Epithelial cell of esophagus (primary cell): ENCODE measurements around the gene CARD8.
"Not testable (repeated sequence)": the region's sequence is repeated elsewhere in the genome, so short reads cannot be mapped to it uniquely, and the experiment has no call there.

Experiments
- DNase-seq: peaks from one replicate; pipeline ENCODE4 v3.0.0; 2010; ENCODE audit warnings: low read depth
- H3K4me3 ChIP-seq: 2 replicates; pipeline ENCODE4 v1.5.1; 2011; ENCODE audit warnings: mild to moderate bottlenecking, low read length, control low read depth
- CTCF ChIP-seq: IDR thresholded peaks from 2 replicates; pipeline ENCODE4 v1.5.1; 2011; ENCODE audit warnings: low read depth, mild to moderate bottlenecking, low read length, control low read depth, inconsistent platforms; ENCODE audit not compliant: insufficient read depth; ENCODE audit errors: missing control alignments

CARD8 gene

DNA sequence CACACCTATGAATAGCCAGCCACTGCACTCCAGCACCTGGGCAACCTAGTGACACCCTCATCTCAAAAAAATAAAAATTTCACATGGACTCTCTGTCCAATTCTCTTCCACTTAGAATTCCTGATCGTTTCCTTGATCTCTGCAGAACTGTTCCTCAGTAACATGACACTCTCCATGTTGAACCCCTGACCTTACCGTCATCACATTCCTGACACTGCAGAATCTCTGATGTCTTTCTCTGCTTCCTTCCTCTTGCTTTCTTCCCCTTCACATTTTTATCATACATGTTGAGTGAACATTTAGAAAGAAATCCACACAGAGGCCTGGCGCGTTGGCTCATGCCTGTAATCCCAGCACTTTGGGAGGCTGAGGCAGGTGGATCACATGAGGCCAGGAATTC is 29.2 kb upstream of the CARD8 start:
- TF ChIP-seq CTCF: no peak

DNA sequence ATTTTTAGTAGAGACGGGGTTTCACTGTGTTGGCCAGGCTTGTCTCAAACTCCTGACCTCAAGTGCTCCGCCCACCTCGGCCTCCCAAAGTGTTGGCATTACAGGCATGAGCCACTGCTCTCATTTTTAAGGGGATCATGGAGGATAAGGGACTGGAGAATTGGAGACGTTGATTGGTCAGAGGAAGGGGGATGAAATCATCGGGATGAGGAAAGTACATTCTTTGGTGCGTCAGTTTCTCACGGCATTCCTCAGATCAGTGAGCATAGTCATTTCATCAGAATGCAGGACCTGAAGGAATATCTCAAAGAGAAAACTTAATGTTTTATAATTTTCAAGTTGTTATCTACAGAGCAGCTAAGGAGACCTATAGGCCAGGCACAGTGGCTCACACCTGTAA is 28.2 kb upstream of the CARD8 start:
- no peak for DNase-seq

More for the DNA sequence above, 29.2 kb upstream of the CARD8 start:
- DNase-seq: no peak
- no peak overlapping the region for H3K4me3 ChIP-seq

GRCh38 chr19:48279747-48280146 is 24.0 kb upstream of the CARD8 start:
- DNase-seq: no peak
- TF ChIP-seq CTCF: no peak
- H3K4me3 ChIP-seq: no peak overlapping the region

More for the DNA sequence above, 28.2 kb upstream of the CARD8 start:
- TF ChIP-seq CTCF: no peak
- no peak overlapping the region for H3K4me3 ChIP-seq

GRCh38 chr19:48274938-48275337 is 19.2 kb upstream of the CARD8 start:
- no peak for TF ChIP-seq CTCF
- DNase-seq: no peak
- no peak overlapping the region for H3K4me3 ChIP-seq

DNA sequence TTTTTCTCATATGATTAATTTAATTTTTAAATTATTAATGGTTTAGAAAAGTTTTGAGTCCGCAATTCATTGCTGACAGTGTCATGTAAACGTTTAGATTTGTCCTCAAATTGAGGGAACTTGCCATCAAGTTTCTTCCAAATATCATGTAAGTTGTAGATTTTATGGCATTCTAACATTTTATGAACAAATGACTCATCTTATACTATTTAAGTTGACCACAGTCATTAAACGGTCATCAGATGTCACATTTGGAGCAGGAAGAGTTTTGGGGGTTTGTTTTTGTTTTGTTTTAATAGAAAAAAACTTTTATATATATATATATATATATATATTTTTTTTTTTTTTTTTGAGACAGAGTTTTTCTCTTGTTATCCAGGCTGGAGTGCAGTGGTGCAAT is 18.5 kb upstream of the CARD8 start:
- no peak overlapping the region for H3K4me3 ChIP-seq
- no peak for TF ChIP-seq CTCF
- no peak for DNase-seq

DNA sequence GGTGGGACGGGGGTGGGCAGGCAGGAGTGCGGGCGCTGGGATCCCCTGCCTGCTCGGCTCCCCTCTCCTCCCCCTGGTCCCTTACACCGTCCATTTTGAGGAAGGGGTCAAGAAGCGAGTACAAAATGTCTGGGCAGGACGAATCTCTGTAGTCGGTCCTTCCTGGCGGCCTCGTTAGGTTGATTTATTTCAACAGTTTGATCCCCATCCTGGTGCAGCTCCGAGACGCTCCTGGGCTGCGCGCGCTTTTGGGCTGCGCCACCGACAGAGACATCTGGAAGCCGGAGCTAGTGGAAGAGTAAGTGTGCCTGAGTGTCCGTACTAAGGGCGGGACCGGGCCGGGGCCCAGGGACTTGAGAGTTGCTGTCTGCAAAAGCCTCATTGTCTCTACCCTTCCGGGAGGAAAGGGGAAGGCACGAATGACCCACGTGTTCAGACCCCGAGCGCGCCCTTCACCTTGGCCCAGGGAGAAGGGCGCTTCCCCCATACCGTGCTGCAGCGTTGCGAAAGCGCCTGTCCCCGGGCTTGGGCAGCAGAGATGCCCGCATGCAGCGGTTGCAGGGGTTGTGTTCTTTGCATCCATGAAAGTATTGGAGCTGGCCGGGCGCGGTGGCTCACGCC is 15.9 kb upstream of the CARD8 start:
- no peak for TF ChIP-seq CTCF
- peak overlapping the region; percentile 31 for H3K4me3 ChIP-seq
- DNase-seq: peak; percentile 58

GRCh38 chr19:48269617-48270026 is 13.9 kb upstream of the CARD8 start:
- DNase-seq, H3K4me3 ChIP-seq: not testable (repeated sequence)

DNA sequence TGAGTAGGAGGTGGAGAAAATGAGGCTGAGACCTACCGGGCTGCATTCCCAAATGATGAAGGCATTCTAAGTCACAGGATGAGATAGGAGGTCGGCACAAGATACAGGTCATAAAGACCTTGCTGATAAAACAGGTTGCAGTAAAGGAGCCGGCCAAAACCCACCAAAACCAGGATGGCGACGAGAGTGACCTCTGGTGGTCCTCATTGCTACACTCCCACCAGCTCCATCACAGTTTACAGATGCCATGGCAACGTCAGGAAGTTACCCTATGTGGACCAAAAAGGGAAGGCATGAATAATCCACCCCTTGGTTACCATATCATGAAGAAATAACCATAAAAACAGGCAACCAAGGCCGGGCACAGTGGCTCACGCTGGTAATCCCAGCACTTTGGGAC is 9.6 kb upstream of the CARD8 start:
- peak; percentile 33 for DNase-seq
- H3K4me3 ChIP-seq: not testable (repeated sequence)

DNA sequence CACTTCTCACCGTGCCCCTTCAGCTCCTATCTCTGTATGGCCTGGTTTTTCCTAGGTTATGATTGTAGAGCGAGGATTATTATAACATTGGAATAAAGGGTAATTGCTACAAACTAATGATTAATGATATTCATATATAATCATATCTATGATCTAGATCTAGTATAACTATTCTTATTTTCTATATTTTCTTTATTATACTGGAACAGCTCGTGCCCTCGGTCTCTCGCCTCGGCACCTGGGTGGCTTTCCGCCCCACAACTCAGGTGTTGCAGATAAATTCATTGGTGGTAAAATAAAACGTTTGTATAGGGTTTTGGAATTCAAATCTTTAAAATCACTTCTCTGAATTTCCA is 4.6 kb upstream of the CARD8 start:
- not testable (repeated sequence) for H3K4me3 ChIP-seq

GRCh38 chr19:48258992-48259391 is 3.3 kb upstream of the CARD8 start:
- not testable (repeated sequence) for DNase-seq, H3K4me3 ChIP-seq

More for the DNA sequence above, 4.6 kb upstream of the CARD8 start:
- DNase-seq: not testable (repeated sequence)
